ENCODE measurements around the gene HOXB13.
A peak's percentile ranks its signal among the peaks of the same experiment; 100 is the strongest.

DNA sequence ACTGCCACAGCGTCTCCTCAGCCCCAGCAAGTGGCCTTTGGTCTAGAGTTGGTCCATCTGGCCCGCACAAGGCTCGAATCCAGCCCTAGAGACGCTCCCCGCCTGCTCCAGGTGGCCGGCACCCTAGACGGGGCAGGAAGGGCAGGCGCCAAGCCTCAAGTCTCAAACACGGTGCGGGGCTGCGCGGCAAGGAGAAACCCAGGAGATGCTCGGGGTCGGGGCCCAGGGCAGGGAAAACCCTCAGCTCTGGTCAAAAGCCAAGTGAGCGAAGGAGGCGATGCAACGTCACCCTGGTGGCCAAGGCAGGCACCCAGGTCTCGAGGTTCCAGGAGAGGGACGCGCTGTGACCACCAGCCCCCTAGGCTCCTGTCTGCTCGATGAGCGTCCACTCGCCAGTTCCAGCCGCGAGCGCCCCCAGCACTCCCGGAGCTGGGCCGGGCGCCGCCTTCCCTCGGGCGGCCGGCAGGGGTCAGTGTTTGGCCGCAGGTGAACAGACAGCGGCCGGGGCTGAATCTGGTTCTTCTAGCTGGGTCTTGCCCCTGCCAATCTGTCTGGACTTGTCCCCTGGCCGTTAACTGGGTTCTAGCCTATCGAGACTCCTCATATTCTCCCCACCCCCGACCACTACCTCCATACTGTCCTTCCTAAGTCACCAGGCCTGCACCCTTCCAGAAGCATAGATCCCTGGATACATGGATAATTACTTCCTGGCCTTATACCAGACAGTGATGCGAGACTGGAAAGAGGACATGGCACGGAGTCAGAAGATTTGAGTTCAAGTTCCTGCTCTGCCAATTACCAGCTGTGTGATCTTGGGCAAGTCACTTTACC is 50.2 kb downstream of the HOXB13 start:
- TF ChIP-seq CTCF (IDR thresholded peaks at IDR 0.05; ENCODE audit: low read length): peak; percentile 97
- TF ChIP-seq EZH2 (optimal IDR thresholded peaks at IDR 0.05; ENCODE audit: low read depth, low read length): no peak
- TF ChIP-seq EZH2phosphoT487 (IDR thresholded peaks at IDR 0.05; ENCODE audit: low read length): no peak

All from MM.1S (cell line).